ENCODE data around the gene CELSR3. TPM values are rescaled to one million over a fixed set of nuclear protein-coding genes. Genes with fewer than 3 reads are reported as not detected.

The CELSR3 gene
- total RNA-seq, 1 experiment from 2014 or later, result 7.7 TPM

DNA sequence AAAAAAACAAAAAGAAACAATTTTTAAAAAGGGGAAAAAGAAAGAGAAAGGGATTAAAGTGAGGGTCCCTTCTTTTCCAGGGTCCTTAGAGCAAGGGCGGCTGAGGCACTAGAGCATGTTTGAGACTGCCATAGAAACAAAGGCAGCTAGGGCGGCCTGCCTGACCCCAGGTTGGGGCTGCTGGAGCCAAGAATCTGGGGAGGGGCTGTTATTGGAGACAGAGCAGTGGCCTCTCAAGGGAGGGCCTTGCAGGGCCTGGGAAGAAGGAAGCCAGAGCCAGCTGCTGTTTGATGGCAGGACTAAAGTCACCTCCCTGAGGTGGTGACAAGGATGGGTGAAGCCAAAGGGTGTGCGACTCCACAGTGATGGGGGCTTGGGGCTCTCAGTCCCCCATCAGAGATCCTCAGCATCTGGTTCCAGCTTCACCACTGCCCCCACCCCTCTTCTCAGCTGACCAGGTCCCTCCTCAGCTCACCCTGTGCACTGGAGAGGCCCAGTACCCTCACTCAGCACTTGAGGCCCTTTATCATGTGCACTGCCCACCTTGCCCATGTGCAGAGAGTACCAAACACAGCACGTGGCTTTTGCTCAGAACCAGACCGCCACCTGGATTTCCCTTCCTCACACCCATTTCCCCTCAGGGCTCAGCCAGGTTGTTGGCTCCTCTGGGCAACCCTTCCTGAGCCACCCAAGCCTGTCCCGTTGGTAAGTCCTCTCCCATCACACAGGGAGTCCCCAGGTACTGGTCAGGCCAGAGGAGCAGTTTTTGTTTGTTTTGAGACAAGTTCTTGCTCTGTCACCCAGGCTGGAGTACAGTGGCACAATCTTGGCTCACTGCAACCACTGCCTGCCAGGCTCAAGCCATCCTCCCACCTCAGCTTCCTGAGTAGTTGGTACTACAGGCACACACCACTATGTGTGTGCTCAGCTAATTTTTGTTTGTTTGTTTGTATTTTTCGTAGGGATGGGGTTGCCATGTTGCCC, 42.9 kb downstream of the CELSR3 start:
- peaks cover 4% of the 10 kb centered on the region; the same call in 1 of the 2 replicates for H3K9me3 ChIP-seq (ENCODE audit: control insufficient read depth, insufficient read depth, low read depth, low read length)
- in situ Hi-C loops (cut with HindIII; ENCODE audit: low pct_unique_long_range_greater_than_20kb, low sequenced_read_pairs) (no loop called here), intact Hi-C loops (cut with micrococcal nuclease; ENCODE audit: unreplicated experiment) (no loop called here)
- ChIA-PET POLR2A (no interaction called here), CTCF (no interaction called here)
- H3K4me1 ChIP-seq (ENCODE audit: control insufficient read depth, insufficient read depth, low read length), result no peaks in the 10 kb centered on the region
- no TSS peak for BruUV-seq (replicated peaks)
- DNase-seq (ENCODE audit: low read depth, low spot score) (no peak), ATAC-seq (no peak)
- H3K36me3 ChIP-seq (ENCODE audit: control insufficient read depth, insufficient read depth, low read length), result no peaks in the 10 kb centered on the region
- no peak overlapping the region for H3K4me3 ChIP-seq (ENCODE audit: low read depth in 2 of 2, low read length in 2 of 2)
- H3K27me3 ChIP-seq (ENCODE audit: control insufficient read depth, insufficient read depth, low read length), result no peaks in the 10 kb centered on the region
- H3K27ac ChIP-seq (ENCODE audit: low read length), result no peak overlapping the region
- no peak for TF ChIP-seq SIN3A (IDR thresholded peaks at IDR 0.05; ENCODE audit: borderline replicate concordance, insufficient read depth, low read depth, low read length)
- TF ChIP-seq TCF7L2 (IDR thresholded peaks at IDR 0.05; ENCODE audit: low read depth, low read length), result no peak
- no peak for TF ChIP-seq POLR2AphosphoS5 (IDR thresholded peaks at IDR 0.05; ENCODE audit: low read depth, low read length)
- TF ChIP-seq, protein P1, sequence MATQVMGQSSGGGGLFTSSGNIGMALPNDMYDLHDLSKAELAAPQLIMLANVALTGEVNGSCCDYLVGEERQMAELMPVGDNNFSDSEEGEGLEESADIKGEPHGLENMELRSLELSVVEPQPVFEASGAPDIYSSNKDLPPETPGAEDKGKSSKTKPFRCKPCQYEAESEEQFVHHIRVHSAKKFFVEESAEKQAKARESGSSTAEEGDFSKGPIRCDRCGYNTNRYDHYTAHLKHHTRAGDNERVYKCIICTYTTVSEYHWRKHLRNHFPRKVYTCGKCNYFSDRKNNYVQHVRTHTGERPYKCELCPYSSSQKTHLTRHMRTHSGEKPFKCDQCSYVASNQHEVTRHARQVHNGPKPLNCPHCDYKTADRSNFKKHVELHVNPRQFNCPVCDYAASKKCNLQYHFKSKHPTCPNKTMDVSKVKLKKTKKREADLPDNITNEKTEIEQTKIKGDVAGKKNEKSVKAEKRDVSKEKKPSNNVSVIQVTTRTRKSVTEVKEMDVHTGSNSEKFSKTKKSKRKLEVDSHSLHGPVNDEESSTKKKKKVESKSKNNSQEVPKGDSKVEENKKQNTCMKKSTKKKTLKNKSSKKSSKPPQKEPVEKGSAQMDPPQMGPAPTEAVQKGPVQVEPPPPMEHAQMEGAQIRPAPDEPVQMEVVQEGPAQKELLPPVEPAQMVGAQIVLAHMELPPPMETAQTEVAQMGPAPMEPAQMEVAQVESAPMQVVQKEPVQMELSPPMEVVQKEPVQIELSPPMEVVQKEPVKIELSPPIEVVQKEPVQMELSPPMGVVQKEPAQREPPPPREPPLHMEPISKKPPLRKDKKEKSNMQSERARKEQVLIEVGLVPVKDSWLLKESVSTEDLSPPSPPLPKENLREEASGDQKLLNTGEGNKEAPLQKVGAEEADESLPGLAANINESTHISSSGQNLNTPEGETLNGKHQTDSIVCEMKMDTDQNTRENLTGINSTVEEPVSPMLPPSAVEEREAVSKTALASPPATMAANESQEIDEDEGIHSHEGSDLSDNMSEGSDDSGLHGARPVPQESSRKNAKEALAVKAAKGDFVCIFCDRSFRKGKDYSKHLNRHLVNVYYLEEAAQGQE (IDR thresholded peaks at IDR 0.05; ENCODE audit: insufficient read depth in 1 of 2, low read depth in 2 of 2, low read length in 1 of 2), result no peak
- TF ChIP-seq, protein P2, sequence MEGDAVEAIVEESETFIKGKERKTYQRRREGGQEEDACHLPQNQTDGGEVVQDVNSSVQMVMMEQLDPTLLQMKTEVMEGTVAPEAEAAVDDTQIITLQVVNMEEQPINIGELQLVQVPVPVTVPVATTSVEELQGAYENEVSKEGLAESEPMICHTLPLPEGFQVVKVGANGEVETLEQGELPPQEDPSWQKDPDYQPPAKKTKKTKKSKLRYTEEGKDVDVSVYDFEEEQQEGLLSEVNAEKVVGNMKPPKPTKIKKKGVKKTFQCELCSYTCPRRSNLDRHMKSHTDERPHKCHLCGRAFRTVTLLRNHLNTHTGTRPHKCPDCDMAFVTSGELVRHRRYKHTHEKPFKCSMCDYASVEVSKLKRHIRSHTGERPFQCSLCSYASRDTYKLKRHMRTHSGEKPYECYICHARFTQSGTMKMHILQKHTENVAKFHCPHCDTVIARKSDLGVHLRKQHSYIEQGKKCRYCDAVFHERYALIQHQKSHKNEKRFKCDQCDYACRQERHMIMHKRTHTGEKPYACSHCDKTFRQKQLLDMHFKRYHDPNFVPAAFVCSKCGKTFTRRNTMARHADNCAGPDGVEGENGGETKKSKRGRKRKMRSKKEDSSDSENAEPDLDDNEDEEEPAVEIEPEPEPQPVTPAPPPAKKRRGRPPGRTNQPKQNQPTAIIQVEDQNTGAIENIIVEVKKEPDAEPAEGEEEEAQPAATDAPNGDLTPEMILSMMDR (IDR thresholded peaks at IDR 0.05), result no peak

DNA sequence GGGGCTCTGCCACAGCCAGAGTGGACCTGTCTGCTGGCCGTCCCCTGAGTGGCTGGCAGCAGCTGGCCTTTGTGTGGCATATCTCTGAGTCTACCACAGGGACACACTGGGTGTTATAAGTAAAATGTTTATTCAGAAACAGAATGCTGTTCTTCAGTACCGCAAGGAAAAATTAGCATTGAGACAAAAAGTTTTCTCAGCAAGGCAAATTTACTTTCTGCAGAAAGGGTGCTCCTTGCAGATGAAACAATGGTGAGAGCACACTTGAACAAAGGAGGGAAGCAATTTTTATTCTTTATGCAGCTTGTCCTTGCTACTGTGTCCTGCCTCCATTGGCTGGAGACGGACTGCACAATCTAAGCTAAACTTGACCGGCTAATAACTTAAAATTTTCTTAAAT, 45.1 kb downstream of the CELSR3 start:
- in situ Hi-C loops (cut with HindIII; ENCODE audit: low pct_unique_long_range_greater_than_20kb, low sequenced_read_pairs) (no loop called here), intact Hi-C loops (cut with micrococcal nuclease; ENCODE audit: unreplicated experiment) (no loop called here)
- BruUV-seq (replicated peaks), result no TSS peak
- no peak for DNase-seq (ENCODE audit: low read depth, low spot score)
- POLR2A ChIA-PET, result no interaction called here
- no peak overlapping the region for H3K4me3 ChIP-seq (ENCODE audit: low read depth in 2 of 2, low read length in 2 of 2)
- H3K36me3 ChIP-seq (ENCODE audit: control insufficient read depth, insufficient read depth, low read length), result no peaks in the 10 kb centered on the region
- H3K4me1 ChIP-seq (ENCODE audit: control insufficient read depth, insufficient read depth, low read length), result no peaks in the 10 kb centered on the region
- peaks cover 4% of the 10 kb centered on the region; the same call in 1 of the 2 replicates for H3K9me3 ChIP-seq (ENCODE audit: control insufficient read depth, insufficient read depth, low read depth, low read length)
- TF ChIP-seq, protein P2 (IDR thresholded peaks at IDR 0.05), result no peak
- TF ChIP-seq, protein P1 (IDR thresholded peaks at IDR 0.05; ENCODE audit: insufficient read depth in 1 of 2, low read depth in 2 of 2, low read length in 1 of 2), result no peak
- TF ChIP-seq SIN3A (IDR thresholded peaks at IDR 0.05; ENCODE audit: borderline replicate concordance, insufficient read depth, low read depth, low read length) (no peak), POLR2AphosphoS5 (IDR thresholded peaks at IDR 0.05; ENCODE audit: low read depth, low read length) (no peak), TCF7L2 (IDR thresholded peaks at IDR 0.05; ENCODE audit: low read depth, low read length) (no peak)
- H3K27ac ChIP-seq (ENCODE audit: low read length), result no peak overlapping the region
- CTCF ChIA-PET, result no interaction called here
- ATAC-seq, result no peak
- H3K27me3 ChIP-seq (ENCODE audit: control insufficient read depth, insufficient read depth, low read length), result no peaks in the 10 kb centered on the region
